ENCODE data around the gene FGF3.

DNA sequence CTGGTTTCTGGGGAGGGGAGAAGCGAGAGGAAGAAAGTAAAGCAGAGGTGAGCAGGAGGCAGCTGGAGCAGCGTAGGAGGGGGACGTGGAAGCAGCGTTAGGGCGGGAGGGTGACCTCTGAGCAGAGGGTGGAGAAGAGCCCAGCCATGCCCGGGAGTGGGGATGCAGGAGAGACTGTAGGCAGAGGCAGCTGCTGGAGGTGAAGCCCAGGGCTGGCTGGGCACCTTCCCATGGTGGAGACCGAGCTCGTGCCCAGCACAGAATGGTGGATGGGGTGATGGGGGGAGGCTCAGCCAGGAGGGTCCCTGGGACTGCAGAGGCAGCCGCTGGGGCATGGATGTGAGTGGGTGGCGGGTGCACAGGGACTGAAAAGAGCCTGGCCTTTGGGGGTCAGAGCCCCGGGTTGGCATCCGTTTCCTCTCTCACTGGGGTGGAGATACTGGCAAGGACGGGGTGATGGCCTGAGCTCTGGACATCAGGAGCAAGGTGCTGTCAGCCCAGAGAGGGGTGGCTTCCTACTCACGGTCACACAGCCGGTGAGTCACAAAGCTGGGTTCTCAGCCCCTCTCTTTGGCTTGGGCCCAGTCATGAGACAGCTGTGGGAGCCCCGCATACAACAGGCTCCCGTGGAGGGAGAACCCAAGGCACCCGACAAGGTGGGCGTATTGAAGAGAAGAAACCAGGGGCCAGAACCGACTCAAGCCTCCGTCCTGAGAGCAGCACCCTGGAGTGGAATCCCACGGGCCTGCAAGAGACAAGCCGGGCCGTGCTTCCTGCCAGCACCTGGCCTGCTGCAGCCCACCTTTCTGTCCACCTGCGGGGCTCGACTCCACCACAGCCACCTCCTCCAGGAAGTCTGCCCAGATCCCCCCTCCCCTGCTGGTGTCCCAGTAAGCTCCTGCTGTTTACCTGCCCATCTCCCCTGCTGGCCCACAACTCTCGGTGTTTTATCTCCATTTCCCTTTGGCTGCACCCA is 45.8 kb upstream of the FGF3 start:
- TF ChIP-seq, protein P1, sequence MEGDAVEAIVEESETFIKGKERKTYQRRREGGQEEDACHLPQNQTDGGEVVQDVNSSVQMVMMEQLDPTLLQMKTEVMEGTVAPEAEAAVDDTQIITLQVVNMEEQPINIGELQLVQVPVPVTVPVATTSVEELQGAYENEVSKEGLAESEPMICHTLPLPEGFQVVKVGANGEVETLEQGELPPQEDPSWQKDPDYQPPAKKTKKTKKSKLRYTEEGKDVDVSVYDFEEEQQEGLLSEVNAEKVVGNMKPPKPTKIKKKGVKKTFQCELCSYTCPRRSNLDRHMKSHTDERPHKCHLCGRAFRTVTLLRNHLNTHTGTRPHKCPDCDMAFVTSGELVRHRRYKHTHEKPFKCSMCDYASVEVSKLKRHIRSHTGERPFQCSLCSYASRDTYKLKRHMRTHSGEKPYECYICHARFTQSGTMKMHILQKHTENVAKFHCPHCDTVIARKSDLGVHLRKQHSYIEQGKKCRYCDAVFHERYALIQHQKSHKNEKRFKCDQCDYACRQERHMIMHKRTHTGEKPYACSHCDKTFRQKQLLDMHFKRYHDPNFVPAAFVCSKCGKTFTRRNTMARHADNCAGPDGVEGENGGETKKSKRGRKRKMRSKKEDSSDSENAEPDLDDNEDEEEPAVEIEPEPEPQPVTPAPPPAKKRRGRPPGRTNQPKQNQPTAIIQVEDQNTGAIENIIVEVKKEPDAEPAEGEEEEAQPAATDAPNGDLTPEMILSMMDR (IDR thresholded peaks at IDR 0.05) = no peak
- no peak for TF ChIP-seq POLR2A (IDR thresholded peaks at IDR 0.05)
